HEK293 (cell line): ENCODE measurements around the gene GON7.

Source experiments
- KLF1 ChIP-seq: fragments of 450-650 bp; formaldehyde crosslinking; IDR thresholded peaks from 2 replicates; pipeline ENCODE4 v1.5.1; 2016; ENCODE audit warnings: missing biosample characterization, missing genetic modification characterization
- KLF10 ChIP-seq: fragments of 450-650 bp; IDR thresholded peaks from 2 replicates; pipeline ENCODE4 v1.5.1; 2018; ENCODE audit warnings: missing biosample characterization, mild to moderate bottlenecking, missing genetic modification characterization
- KLF7 ChIP-seq: fragments of 450-650 bp; formaldehyde crosslinking; IDR thresholded peaks from 2 replicates; pipeline ENCODE4 v1.5.1; 2016; ENCODE audit warnings: missing biosample characterization, missing genetic modification characterization, borderline replicate concordance
- YY1 ChIP-seq: fragments of 450-650 bp; formaldehyde crosslinking; IDR thresholded peaks from 2 replicates; pipeline ENCODE4 v1.5.1; 2018; ENCODE audit warnings: missing biosample characterization, missing genetic modification characterization
- YY2 ChIP-seq: fragments of 450-650 bp; formaldehyde crosslinking; IDR thresholded peaks from 2 replicates; pipeline ENCODE4 v1.5.1; 2016; ENCODE audit warnings: missing biosample characterization, missing genetic modification characterization
- ZBTB6 ChIP-seq: fragments of 450-650 bp; formaldehyde crosslinking; IDR thresholded peaks from 2 replicates; pipeline ENCODE4 v1.5.1; 2017; ENCODE audit warnings: missing biosample characterization, missing genetic modification characterization
- ZNF121 ChIP-seq: fragments of 450-650 bp; formaldehyde crosslinking; IDR thresholded peaks from 2 replicates; pipeline ENCODE4 v1.5.1; 2016; ENCODE audit warnings: missing biosample characterization, missing genetic modification characterization
- ZNF140 ChIP-seq: fragments of 450-650 bp; formaldehyde crosslinking; IDR thresholded peaks from 2 replicates; pipeline ENCODE4 v1.5.1; 2016; ENCODE audit warnings: missing biosample characterization, missing genetic modification characterization
- ZNF2 ChIP-seq: fragments of 450-650 bp; formaldehyde crosslinking; IDR thresholded peaks from 2 replicates; pipeline ENCODE4 v1.5.1; 2016; ENCODE audit warnings: missing biosample characterization, missing genetic modification characterization
- ZNF324 ChIP-seq: fragments of 450-650 bp; formaldehyde crosslinking; IDR thresholded peaks from 2 replicates; pipeline ENCODE4 v1.5.1; 2016; ENCODE audit warnings: missing biosample characterization, missing genetic modification characterization
- ZNF521 ChIP-seq: fragments of 450-650 bp; formaldehyde crosslinking; IDR thresholded peaks from 2 replicates; pipeline ENCODE4 v1.5.1; 2017; ENCODE audit warnings: missing biosample characterization, mild to moderate bottlenecking, missing genetic modification characterization
- ZNF610 ChIP-seq: fragments of 450-650 bp; formaldehyde crosslinking; IDR thresholded peaks from 2 replicates; pipeline ENCODE4 v1.5.1; 2016; ENCODE audit warnings: missing biosample characterization, missing genetic modification characterization, borderline replicate concordance
- ZNF701 ChIP-seq: fragments of 450-650 bp; formaldehyde crosslinking; IDR thresholded peaks from 2 replicates; pipeline ENCODE4 v1.5.1; 2016; ENCODE audit warnings: missing biosample characterization, missing genetic modification characterization
- ZNF792 ChIP-seq: fragments of 450-650 bp; formaldehyde crosslinking; IDR thresholded peaks from 2 replicates; pipeline ENCODE4 v1.5.1; 2016; ENCODE audit warnings: missing biosample characterization, missing genetic modification characterization
- ZNF837 ChIP-seq: fragments of 450-650 bp; formaldehyde crosslinking; IDR thresholded peaks from 2 replicates; pipeline ENCODE4 v1.5.1; 2016; ENCODE audit warnings: missing biosample characterization, missing genetic modification characterization
- ZSCAN16 ChIP-seq: fragments of 450-650 bp; formaldehyde crosslinking; IDR thresholded peaks from 2 replicates; pipeline ENCODE4 v1.5.1; 2016; ENCODE audit warnings: missing biosample characterization, missing genetic modification characterization
- TF ChIP-seq, protein P1 (sequence below): fragments of 450-650 bp; formaldehyde crosslinking; IDR thresholded peaks from 2 replicates; pipeline ENCODE4 v1.5.1; 2016; ENCODE audit warnings: missing biosample characterization, missing genetic modification characterization
- TF ChIP-seq, protein P2 (sequence below): fragments of 450-650 bp; formaldehyde crosslinking; IDR thresholded peaks from 2 replicates; pipeline ENCODE4 v1.5.1; 2017; ENCODE audit warnings: missing biosample characterization, missing genetic modification characterization
- TF ChIP-seq, protein P3 (sequence below): fragments of 450-650 bp; formaldehyde crosslinking; IDR thresholded peaks from 2 replicates; pipeline ENCODE4 v1.5.1; 2016; ENCODE audit warnings: missing biosample characterization, missing genetic modification characterization
- TF ChIP-seq, protein P4 (sequence below): fragments of 450-650 bp; formaldehyde crosslinking; IDR thresholded peaks from 2 replicates; pipeline ENCODE4 v1.5.1; 2016; ENCODE audit warnings: missing biosample characterization, missing genetic modification characterization, borderline replicate concordance
- TF ChIP-seq, protein P5 (sequence below): IDR thresholded peaks from 2 replicates; pipeline ENCODE4 v1.6.1; 2011; ENCODE audit warnings: mild to moderate bottlenecking, low read depth, low read length, borderline replicate concordance
- TF ChIP-seq, protein P6 (sequence below): fragments of 450-650 bp; formaldehyde crosslinking; IDR thresholded peaks from 2 replicates; pipeline ENCODE4 v1.5.0; 2017; ENCODE audit warnings: missing biosample characterization, missing genetic modification characterization, borderline replicate concordance
- TF ChIP-seq, protein P7 (sequence below): fragments of 450-650 bp; formaldehyde crosslinking; IDR thresholded peaks from 2 replicates; pipeline ENCODE4 v1.5.1; 2016; ENCODE audit warnings: missing biosample characterization, missing genetic modification characterization

GON7 gene

DNA sequence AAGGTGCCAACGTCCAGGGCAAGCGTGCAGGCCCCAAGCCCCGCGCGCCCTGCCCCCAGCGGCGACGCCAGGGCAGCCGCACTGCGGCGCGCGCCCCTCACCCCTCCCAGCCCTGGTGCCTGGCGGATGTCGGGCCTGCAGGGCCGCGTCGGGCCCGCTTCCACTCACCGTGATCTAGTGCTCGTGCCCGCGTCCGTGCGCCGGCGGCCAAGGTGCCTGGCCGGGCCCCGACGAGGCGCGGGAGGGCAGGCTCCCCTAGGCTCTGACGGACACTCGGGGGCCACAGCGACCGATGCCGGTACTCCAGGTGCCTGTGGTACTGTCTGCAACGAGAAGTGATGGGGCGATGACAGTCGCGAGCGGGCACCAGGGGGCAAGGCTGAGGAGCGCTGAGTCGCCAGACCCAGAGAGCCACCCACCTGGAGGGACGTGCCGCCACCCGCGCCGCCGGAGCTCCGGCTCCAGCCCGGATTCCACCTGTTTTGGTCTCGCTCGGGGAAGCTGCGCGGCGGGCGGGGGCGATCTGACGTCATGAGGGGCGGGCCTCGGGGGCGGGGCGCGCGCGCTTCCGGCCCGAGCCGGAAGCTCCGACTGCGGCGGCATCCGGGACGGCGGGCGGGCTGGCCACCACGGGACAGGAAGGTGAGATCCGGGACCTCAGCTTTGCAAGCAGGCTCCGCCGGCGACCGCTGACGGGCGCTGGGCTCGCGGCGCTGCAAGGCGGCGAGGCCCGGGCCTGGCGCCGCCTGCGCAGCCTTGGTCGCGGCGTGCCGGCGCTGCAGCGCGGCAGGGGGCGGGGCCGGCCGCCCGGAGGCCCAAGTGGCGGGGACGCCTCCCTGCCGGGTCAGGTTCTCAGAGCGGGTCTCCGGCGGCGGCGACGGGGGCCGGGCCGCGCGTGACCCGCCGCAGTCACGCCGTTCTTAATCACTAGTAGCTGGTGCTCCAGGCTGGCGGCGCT, 22.2 kb downstream of the GON7 start, which contains the start of the genes LYSET and MOAP1 (continued):
- TF ChIP-seq, protein P1, sequence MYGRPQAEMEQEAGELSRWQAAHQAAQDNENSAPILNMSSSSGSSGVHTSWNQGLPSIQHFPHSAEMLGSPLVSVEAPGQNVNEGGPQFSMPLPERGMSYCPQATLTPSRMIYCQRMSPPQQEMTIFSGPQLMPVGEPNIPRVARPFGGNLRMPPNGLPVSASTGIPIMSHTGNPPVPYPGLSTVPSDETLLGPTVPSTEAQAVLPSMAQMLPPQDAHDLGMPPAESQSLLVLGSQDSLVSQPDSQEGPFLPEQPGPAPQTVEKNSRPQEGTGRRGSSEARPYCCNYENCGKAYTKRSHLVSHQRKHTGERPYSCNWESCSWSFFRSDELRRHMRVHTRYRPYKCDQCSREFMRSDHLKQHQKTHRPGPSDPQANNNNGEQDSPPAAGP (tag by site-specific recombination): peak; percentile 82
- TF ChIP-seq ZNF140 (no peak), YY2 (tag by site-specific recombination) (no peak; the same call in 1 of the 2 replicates), YY1 (tag by site-specific recombination) (peak; percentile 59; the same call in 1 of the 2 replicates), ZBTB6 (tag by site-specific recombination) (no peak), ZNF837 (tag by site-specific recombination) (no peak), ZNF121 (tag by site-specific recombination) (no peak), ZNF792 (no peak; the same call in 1 of the 2 replicates), KLF7 (tag by site-specific recombination) (no peak), ZSCAN16 (tag by site-specific recombination) (peak; percentile 45; the same call in 1 of the 2 replicates), ZNF701 (tag by site-specific recombination) (no peak), KLF1 (tag by site-specific recombination) (peak; percentile 50), ZNF2 (tag by site-specific recombination) (peak; percentile 81; the same call in 1 of the 2 replicates), ZNF521 (no peak), ZNF610 (tag by site-specific recombination) (peak; percentile 71; the same call in 1 of the 2 replicates), ZNF324 (peak; percentile 82), KLF10 (tag by site-specific recombination) (peak; percentile 56)
- TF ChIP-seq, protein P2, sequence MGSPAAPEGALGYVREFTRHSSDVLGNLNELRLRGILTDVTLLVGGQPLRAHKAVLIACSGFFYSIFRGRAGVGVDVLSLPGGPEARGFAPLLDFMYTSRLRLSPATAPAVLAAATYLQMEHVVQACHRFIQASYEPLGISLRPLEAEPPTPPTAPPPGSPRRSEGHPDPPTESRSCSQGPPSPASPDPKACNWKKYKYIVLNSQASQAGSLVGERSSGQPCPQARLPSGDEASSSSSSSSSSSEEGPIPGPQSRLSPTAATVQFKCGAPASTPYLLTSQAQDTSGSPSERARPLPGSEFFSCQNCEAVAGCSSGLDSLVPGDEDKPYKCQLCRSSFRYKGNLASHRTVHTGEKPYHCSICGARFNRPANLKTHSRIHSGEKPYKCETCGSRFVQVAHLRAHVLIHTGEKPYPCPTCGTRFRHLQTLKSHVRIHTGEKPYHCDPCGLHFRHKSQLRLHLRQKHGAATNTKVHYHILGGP (tag by site-specific recombination): no peak
- TF ChIP-seq, protein P3, sequence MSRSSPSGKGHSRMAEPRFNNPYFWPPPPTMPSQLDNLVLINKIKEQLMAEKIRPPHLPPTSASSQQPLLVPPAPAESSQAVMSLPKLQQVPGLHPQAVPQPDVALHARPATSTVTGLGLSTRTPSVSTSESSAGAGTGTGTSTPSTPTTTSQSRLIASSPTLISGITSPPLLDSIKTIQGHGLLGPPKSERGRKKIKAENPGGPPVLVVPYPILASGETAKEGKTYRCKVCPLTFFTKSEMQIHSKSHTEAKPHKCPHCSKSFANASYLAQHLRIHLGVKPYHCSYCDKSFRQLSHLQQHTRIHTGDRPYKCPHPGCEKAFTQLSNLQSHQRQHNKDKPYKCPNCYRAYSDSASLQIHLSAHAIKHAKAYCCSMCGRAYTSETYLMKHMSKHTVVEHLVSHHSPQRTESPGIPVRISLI (tag by site-specific recombination): no peak
- TF ChIP-seq, protein P4, sequence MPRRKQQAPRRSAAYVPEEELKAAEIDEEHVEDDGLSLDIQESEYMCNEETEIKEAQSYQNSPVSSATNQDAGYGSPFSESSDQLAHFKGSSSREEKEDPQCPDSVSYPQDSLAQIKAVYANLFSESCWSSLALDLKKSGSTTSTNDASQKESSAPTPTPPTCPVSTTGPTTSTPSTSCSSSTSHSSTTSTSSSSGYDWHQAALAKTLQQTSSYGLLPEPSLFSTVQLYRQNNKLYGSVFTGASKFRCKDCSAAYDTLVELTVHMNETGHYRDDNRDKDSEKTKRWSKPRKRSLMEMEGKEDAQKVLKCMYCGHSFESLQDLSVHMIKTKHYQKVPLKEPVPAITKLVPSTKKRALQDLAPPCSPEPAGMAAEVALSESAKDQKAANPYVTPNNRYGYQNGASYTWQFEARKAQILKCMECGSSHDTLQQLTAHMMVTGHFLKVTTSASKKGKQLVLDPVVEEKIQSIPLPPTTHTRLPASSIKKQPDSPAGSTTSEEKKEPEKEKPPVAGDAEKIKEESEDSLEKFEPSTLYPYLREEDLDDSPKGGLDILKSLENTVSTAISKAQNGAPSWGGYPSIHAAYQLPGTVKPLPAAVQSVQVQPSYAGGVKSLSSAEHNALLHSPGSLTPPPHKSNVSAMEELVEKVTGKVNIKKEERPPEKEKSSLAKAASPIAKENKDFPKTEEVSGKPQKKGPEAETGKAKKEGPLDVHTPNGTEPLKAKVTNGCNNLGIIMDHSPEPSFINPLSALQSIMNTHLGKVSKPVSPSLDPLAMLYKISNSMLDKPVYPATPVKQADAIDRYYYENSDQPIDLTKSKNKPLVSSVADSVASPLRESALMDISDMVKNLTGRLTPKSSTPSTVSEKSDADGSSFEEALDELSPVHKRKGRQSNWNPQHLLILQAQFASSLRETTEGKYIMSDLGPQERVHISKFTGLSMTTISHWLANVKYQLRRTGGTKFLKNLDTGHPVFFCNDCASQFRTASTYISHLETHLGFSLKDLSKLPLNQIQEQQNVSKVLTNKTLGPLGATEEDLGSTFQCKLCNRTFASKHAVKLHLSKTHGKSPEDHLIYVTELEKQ (tag by site-specific recombination): no peak; the same call in 1 of the 2 replicates
- TF ChIP-seq, protein P5, sequence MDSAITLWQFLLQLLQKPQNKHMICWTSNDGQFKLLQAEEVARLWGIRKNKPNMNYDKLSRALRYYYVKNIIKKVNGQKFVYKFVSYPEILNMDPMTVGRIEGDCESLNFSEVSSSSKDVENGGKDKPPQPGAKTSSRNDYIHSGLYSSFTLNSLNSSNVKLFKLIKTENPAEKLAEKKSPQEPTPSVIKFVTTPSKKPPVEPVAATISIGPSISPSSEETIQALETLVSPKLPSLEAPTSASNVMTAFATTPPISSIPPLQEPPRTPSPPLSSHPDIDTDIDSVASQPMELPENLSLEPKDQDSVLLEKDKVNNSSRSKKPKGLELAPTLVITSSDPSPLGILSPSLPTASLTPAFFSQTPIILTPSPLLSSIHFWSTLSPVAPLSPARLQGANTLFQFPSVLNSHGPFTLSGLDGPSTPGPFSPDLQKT: peak; percentile 75; the same call in 1 of the 2 replicates
- TF ChIP-seq, protein P6, sequence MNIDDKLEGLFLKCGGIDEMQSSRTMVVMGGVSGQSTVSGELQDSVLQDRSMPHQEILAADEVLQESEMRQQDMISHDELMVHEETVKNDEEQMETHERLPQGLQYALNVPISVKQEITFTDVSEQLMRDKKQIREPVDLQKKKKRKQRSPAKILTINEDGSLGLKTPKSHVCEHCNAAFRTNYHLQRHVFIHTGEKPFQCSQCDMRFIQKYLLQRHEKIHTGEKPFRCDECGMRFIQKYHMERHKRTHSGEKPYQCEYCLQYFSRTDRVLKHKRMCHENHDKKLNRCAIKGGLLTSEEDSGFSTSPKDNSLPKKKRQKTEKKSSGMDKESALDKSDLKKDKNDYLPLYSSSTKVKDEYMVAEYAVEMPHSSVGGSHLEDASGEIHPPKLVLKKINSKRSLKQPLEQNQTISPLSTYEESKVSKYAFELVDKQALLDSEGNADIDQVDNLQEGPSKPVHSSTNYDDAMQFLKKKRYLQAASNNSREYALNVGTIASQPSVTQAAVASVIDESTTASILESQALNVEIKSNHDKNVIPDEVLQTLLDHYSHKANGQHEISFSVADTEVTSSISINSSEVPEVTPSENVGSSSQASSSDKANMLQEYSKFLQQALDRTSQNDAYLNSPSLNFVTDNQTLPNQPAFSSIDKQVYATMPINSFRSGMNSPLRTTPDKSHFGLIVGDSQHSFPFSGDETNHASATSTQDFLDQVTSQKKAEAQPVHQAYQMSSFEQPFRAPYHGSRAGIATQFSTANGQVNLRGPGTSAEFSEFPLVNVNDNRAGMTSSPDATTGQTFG (tag by site-specific recombination): no peak
- TF ChIP-seq, protein P7, sequence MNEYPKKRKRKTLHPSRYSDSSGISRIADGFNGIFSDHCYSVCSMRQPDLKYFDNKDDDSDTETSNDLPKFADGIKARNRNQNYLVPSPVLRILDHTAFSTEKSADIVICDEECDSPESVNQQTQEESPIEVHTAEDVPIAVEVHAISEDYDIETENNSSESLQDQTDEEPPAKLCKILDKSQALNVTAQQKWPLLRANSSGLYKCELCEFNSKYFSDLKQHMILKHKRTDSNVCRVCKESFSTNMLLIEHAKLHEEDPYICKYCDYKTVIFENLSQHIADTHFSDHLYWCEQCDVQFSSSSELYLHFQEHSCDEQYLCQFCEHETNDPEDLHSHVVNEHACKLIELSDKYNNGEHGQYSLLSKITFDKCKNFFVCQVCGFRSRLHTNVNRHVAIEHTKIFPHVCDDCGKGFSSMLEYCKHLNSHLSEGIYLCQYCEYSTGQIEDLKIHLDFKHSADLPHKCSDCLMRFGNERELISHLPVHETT (tag by site-specific recombination): no peak
